CD14-positive monocyte (primary cell): ENCODE measurements around the gene ZNF726. TPM values are rescaled to one million over a fixed set of nuclear protein-coding genes. Genes with fewer than 3 reads are reported as not detected.

ENCODE experiments used
- DNase-seq, 3 donors: peaks; one replicate each; pipeline ENCODE4 v3.0.0-alpha.2; 2011 to 2022
- H2AFZ ChIP-seq: 2 replicates; pipeline ENCODE4 v1.6.0; 2012; ENCODE audit warnings: mild to moderate bottlenecking, low read depth, low read length, inconsistent platforms; ENCODE audit not compliant: insufficient read depth, poor library complexity, severe bottlenecking
- H3K27ac ChIP-seq, 2 donors: 1 replicate in 1 of 2; 2 replicates in 1 of 2; pipeline ENCODE4 v1.5.1; 2012 to 2013; ENCODE audit warnings: low read length in 2 of 2, control low read depth in 1 of 2, inconsistent platforms in 1 of 2, low read depth in 1 of 2, mild to moderate bottlenecking in 1 of 2
- H3K27me3 ChIP-seq, 2 donors: one replicate each; pipeline versions ENCODE4 v1.6.0 to v1.6.1; 2011 to 2013; ENCODE audit warnings: low read length in 2 of 2; ENCODE audit not compliant: control insufficient read depth in 2 of 2, insufficient read depth in 2 of 2
- H3K36me3 ChIP-seq, 2 donors: replicated peaks in 1 of 2; 1 replicate in 1 of 2; 2 replicates in 1 of 2; pipeline versions ENCODE4 v1.5.1 to v1.6.1; 2012 to 2013; ENCODE audit warnings: low read length in 2 of 2, control low read depth in 1 of 2, inconsistent platforms in 1 of 2, mild to moderate bottlenecking in 1 of 2; ENCODE audit not compliant: insufficient read depth in 2 of 2, control insufficient read depth in 1 of 2
- H3K4me1 ChIP-seq, 2 donors: 1 replicate in 1 of 2; 2 replicates in 1 of 2; pipeline versions ENCODE4 v1.5.1 to v1.6.1; 2012 to 2013; ENCODE audit warnings: low read length in 2 of 2, control low read depth in 1 of 2, inconsistent platforms in 1 of 2, mild to moderate bottlenecking in 1 of 2, moderate library complexity in 1 of 2; ENCODE audit not compliant: insufficient read depth in 2 of 2, control insufficient read depth in 1 of 2
- H3K4me2 ChIP-seq: replicated peaks from 2 replicates; pipeline ENCODE3; 2012; ENCODE audit warnings: low read length, moderate library complexity, mild to moderate bottlenecking; ENCODE audit not compliant: poor library complexity, severe bottlenecking; ENCODE audit errors: extremely low read depth
- H3K4me3 ChIP-seq, 3 experiments: fragments of 200-600 bp in 1 of 3; sonication (generic) in 1 of 3; replicated peaks in 1 of 3; 1 replicate in 2 of 3; 2 replicates in 1 of 3; pipeline ENCODE4 v1.5.1; 2011 to 2013; ENCODE audit warnings: low read length in 3 of 3, mild to moderate bottlenecking in 3 of 3, control low read depth in 2 of 3, low read depth in 2 of 3, inconsistent platforms in 1 of 3, moderate library complexity in 1 of 3
- H3K79me2 ChIP-seq: 2 replicates; pipeline ENCODE4 v1.6.0; 2012; ENCODE audit warnings: mild to moderate bottlenecking, control low read depth, inconsistent platforms, low read length, moderate library complexity; ENCODE audit not compliant: insufficient read depth
- H3K9ac ChIP-seq: 2 replicates; pipeline ENCODE4 v1.6.0; 2017; ENCODE audit warnings: low read length, mild to moderate bottlenecking; ENCODE audit not compliant: insufficient read depth, poor library complexity, severe bottlenecking
- H3K9me3 ChIP-seq, 2 donors: replicated peaks in 1 of 2; 1 replicate in 1 of 2; 2 replicates in 1 of 2; pipeline versions ENCODE4 v1.5.1 to v1.6.1; 2012 to 2013; ENCODE audit warnings: low read length in 2 of 2, control low read depth in 1 of 2; ENCODE audit not compliant: control insufficient read depth in 1 of 2, insufficient read depth in 1 of 2
- H4K20me1 ChIP-seq: 2 replicates; pipeline ENCODE4 v1.6.0; 2012; ENCODE audit warnings: mild to moderate bottlenecking, low read length, control low read depth, moderate library complexity; ENCODE audit not compliant: insufficient read depth
- H3K27ac Mint-ChIP-seq, 7 donors: one replicate each; pipeline ENCODE4 v1.8.0; 2020; ENCODE audit warnings: mild to moderate bottlenecking in 7 of 7, mixed read lengths in 7 of 7, moderate library complexity in 6 of 7, inconsistent platforms in 2 of 7
- H3K27me3 Mint-ChIP-seq, 3 donors: one replicate each; pipeline ENCODE4 v1.8.0; 2021 to 2022; ENCODE audit warnings: low read depth in 3 of 3, mild to moderate bottlenecking in 3 of 3, mixed read lengths in 3 of 3, moderate library complexity in 3 of 3, inconsistent platforms in 1 of 3
- H3K36me3 Mint-ChIP-seq, 2 donors: one replicate each; pipeline ENCODE4 v1.8.0; 2020; ENCODE audit warnings: mixed read lengths in 2 of 2, inconsistent platforms in 1 of 2, mild to moderate bottlenecking in 1 of 2
- H3K4me1 Mint-ChIP-seq: one replicate; pipeline ENCODE4 v1.8.0; 2020; ENCODE audit warnings: mild to moderate bottlenecking, mixed read lengths
- H3K4me3 Mint-ChIP-seq, 2 donors: one replicate each; pipeline ENCODE4 v1.8.0; 2020; ENCODE audit warnings: mild to moderate bottlenecking in 2 of 2, mixed read lengths in 2 of 2, moderate library complexity in 1 of 2
- H3K9me3 Mint-ChIP-seq, 7 donors: one replicate each; pipeline ENCODE4 v1.8.0; 2020 to 2022; ENCODE audit warnings: mixed read lengths in 7 of 7, mild to moderate bottlenecking in 6 of 7, moderate library complexity in 6 of 7, inconsistent platforms in 2 of 7
- CTCF ChIP-seq: fragments of 200-600 bp; IDR thresholded peaks from one replicate; pipeline ENCODE4 v1.8.0; 2022; ENCODE audit warnings: antibody characterized with exemption, mild to moderate bottlenecking
- WGBS: methylation state at CpG from one replicate; pipeline ENCODE4 v1.1.5; 2013; ENCODE audit warnings: missing lambda C conversion rate; ENCODE audit not compliant: insufficient coverage; 5-methylcytosine and 5-hydroxymethylcytosine counted together
- intact Hi-C, 2 donors: fragments of 100-400 bp; cut with micrococcal nuclease; formaldehyde crosslinking; loops; one replicate each; pipeline versions ENCODE4 v1.15.0 to v1.15.1; 2023
- polyA plus RNA-seq, 3 donors: library from polyadenylated mRNA; depleted of rRNA in 1 of 3; unstranded in 2 of 3; stranded (reverse) in 1 of 3; fragments of 300-500 nt in 2 of 3; fragments of >200 nt in 1 of 3; fragmentation: Illumina TruSeq in 2 of 3; gene quantifications; 1 replicate in 2 of 3; 2 replicates in 1 of 3; pipeline ENCODE4 v1.2.3, GENCODE V29; 2012 to 2021

Gene ZNF726
- polyA plus RNA-seq, 3 donors = 0.10 to 0.34 (median 0.28) TPM

- no peaks in the 10 kb centered on the region for H3K4me1 Mint-ChIP-seq
- Histone ChIP-seq H3K9me3 (peaks cover 29 to 67% of the 10 kb centered on the region in 2 donors), H4K20me1 (no peaks in the 10 kb centered on the region), H3K4me3 (no peak overlapping the region), H2AFZ (no peak overlapping the region), H3K4me1 (no peaks in the 10 kb centered on the region), H3K9ac (no peak overlapping the region), H3K36me3 (peaks cover 0 to 5% of the 10 kb centered on the region in 2 donors), H3K4me2 (no peak overlapping the region), H3K27me3 (no peaks in the 10 kb centered on the region), H3K27ac (no peak overlapping the region), H3K79me2 (no peaks in the 10 kb centered on the region)
- H3K27me3 Mint-ChIP-seq = no peaks in the 10 kb centered on the region
- intact Hi-C loops = no loop called here
- no peak for TF ChIP-seq CTCF
- H3K27ac Mint-ChIP-seq = no peak overlapping the region
- no peak overlapping the region for H3K4me3 Mint-ChIP-seq
- DNase-seq = no peak
- H3K36me3 Mint-ChIP-seq = peaks cover 4 to 18% of the 10 kb centered on the region in 2 donors
- WGBS = 89% methylated on average over 1 of the region's 2 CpGs
- peaks cover 12 to 50% (median 39%) of the 10 kb centered on the region in 7 donors for H3K9me3 Mint-ChIP-seq
These were observed 34.9 kb downstream of the ZNF726 start for GRCh38 chr19:23949611-23950010.

DNA sequence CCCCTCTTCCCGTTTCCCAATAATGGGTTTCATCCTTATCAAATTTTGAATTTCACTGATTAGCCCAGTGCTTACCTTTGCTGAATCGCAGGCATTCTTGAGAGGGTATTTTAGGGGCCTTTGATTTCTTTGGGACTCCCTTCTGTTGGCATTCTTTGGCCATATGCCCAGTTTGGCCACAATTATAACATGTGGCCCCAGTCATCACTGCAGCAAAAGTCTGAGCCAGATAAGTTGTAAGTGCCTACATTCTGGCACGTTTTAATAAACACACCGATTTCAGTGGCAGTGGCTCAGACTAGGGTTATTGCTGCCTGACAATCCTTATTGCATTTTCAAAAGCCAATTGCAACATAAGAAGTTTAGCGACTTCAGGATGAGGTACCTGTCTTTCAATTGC is 41.4 kb downstream of the ZNF726 start:
- H3K4me1 ChIP-seq = no peaks in the 10 kb centered on the region
- H3K27me3 Mint-ChIP-seq = no peaks in the 10 kb centered on the region
- no peaks in the 10 kb centered on the region for H4K20me1 ChIP-seq
- no peaks in the 10 kb centered on the region for H3K36me3 ChIP-seq
- H3K4me3 ChIP-seq = no peak overlapping the region
- H3K79me2 ChIP-seq = no peaks in the 10 kb centered on the region
- WGBS = 88% methylated on average over 4 of the region's 5 CpGs
- no peak for DNase-seq
- H3K9ac ChIP-seq = no peak overlapping the region
- no peak overlapping the region for H2AFZ ChIP-seq
- no peak for TF ChIP-seq CTCF
- no peaks in the 10 kb centered on the region for H3K4me1 Mint-ChIP-seq
- intact Hi-C loops = no loop called here
- no peak overlapping the region for H3K4me3 Mint-ChIP-seq
- peaks cover 43 to 75% of the 10 kb centered on the region in 2 donors for H3K9me3 ChIP-seq
- H3K9me3 Mint-ChIP-seq = peaks cover 11 to 40% (median 33%) of the 10 kb centered on the region in 7 donors
- H3K36me3 Mint-ChIP-seq = no peaks in the 10 kb centered on the region
- H3K4me2 ChIP-seq = no peak overlapping the region
- H3K27me3 ChIP-seq = no peaks in the 10 kb centered on the region
- no peak overlapping the region for H3K27ac ChIP-seq
- H3K27ac Mint-ChIP-seq = no peak overlapping the region
